B cell (primary cell): ENCODE data around the gene PTPRM.

Experiments
- EZH2 ChIP-seq: IDR thresholded peaks from 2 replicates; pipeline ENCODE4 v1.6.1; 2012; ENCODE audit warnings: borderline replicate concordance, low read depth, mild to moderate bottlenecking, moderate library complexity, low read length; ENCODE audit not compliant: insufficient read depth, poor library complexity, severe bottlenecking
- TF ChIP-seq, protein P1 (sequence below): fragments of 200-600 bp; IDR thresholded peaks from one replicate; pipeline ENCODE4 v1.8.0; 2022; ENCODE audit warnings: antibody characterized with exemption, mild to moderate bottlenecking

- TF ChIP-seq, protein P1, sequence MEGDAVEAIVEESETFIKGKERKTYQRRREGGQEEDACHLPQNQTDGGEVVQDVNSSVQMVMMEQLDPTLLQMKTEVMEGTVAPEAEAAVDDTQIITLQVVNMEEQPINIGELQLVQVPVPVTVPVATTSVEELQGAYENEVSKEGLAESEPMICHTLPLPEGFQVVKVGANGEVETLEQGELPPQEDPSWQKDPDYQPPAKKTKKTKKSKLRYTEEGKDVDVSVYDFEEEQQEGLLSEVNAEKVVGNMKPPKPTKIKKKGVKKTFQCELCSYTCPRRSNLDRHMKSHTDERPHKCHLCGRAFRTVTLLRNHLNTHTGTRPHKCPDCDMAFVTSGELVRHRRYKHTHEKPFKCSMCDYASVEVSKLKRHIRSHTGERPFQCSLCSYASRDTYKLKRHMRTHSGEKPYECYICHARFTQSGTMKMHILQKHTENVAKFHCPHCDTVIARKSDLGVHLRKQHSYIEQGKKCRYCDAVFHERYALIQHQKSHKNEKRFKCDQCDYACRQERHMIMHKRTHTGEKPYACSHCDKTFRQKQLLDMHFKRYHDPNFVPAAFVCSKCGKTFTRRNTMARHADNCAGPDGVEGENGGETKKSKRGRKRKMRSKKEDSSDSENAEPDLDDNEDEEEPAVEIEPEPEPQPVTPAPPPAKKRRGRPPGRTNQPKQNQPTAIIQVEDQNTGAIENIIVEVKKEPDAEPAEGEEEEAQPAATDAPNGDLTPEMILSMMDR = no peak
- no peak for TF ChIP-seq EZH2
Observed at GRCh38 chr18:8056723-8057122, 489.6 kb downstream of the PTPRM start.
